BLaER1 treated with 17β-estradiol and CSF1 and Interleukin-3, amounts not matched to agents 10 nM and 100 nM (cell line): ENCODE results near the gene DISP2.

Experiments
- H3K27ac ChIP-seq, 11 experiments: shearing (Covaris generic); formaldehyde crosslinking; 2 replicates each; pipeline ENCODE4 v1.8.1; 2022
- H3K27me3 ChIP-seq, 11 experiments: shearing (Covaris generic); formaldehyde crosslinking; 2 replicates each; pipeline ENCODE4 v1.8.1; 2022
- H3K36me3 ChIP-seq, 11 experiments: shearing (Covaris generic); formaldehyde crosslinking; 2 replicates each; pipeline ENCODE4 v1.8.1; 2022
- H3K4me1 ChIP-seq, 10 experiments: shearing (Covaris generic); formaldehyde crosslinking; 2 replicates each; pipeline ENCODE4 v1.8.1; 2022
- H3K4me2 ChIP-seq, 11 experiments: shearing (Covaris generic); formaldehyde crosslinking; 2 replicates each; pipeline ENCODE4 v1.8.1; 2022
- H3K4me3 ChIP-seq, 10 experiments: shearing (Covaris generic); formaldehyde crosslinking; 2 replicates each; pipeline ENCODE4 v1.8.1; 2022
- H3K9ac ChIP-seq, 11 experiments: shearing (Covaris generic); formaldehyde crosslinking; 2 replicates each; pipeline ENCODE4 v1.8.1; 2022
- H3K9me3 ChIP-seq, 11 experiments: shearing (Covaris generic); formaldehyde crosslinking; replicated peaks in 1 of 11; 2 replicates each; pipeline ENCODE4 v1.8.1; 2022
- H4K20me1 ChIP-seq, 11 experiments: shearing (Covaris generic); formaldehyde crosslinking; 2 replicates each; pipeline ENCODE4 v1.8.1; 2022
- Cebpa-rat ChIP-seq, 11 experiments: shearing (Covaris generic); IDR thresholded peaks; 2 replicates each; pipeline ENCODE4 v1.8.1; 2022

The DISP2 gene

DNA sequence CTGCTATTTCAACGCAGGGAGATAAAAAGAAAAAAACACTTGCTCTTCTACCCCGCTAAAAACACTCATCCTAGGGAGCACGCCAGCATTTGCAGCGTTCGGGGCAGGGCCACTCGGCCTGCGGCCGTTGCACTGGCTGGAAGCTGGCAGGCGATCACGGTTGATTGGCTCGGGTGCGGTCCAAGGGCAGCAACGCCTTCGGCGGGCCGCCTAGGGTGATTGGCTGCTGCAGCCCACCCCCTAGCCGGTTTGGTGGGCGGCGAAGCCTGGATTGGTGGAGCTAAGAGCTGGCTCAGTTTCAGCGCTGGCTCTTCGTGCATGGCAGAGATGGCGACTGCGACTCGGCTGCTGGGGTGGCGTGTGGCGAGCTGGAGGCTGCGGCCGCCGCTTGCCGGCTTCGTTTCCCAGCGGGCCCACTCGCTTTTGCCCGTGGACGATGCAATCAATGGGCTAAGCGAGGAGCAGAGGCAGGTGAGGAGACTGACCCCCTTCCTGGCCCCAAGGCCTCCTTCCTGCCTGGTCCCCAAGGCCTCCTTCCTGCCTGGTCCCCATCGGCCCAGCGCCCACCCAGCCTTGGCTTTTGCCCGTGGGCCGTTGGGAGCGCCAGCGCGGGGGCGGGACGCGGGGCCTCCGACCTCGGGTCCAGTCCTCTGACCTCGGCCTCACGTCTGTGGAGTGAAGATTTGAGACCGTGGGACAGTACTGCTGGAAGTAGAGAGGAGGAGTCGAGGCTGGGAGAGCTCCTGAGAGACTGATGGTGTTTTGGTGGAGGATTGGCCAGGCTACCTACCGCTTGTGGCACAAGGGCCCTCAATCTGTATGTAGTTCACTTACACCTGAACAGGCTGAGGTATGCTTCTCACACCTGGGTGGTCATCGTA, 47.7 kb downstream of the DISP2 start, which contains the start of gene IVD:
Gene IVD (plus strand): TSS at position 295 of the 881 bp plus-strand sequence. CDS start 33 bp downstream, at position 328.
- Histone ChIP-seq H3K4me3 (peak within 1 kb of the TSS; percentile 70 to 86 (median 78)), H3K36me3 (peaks cover 25 to 47% (median 37%) of the 10 kb centered on the region in 11 experiments), H3K9ac (peak within 1 kb of the TSS; percentile 80 to 89 (median 85)), H3K4me1 (peaks cover 25 to 38% (median 32%) of the 10 kb centered on the region in 10 experiments), H3K9me3 (no peaks in the 10 kb centered on the region), H3K27ac (peak within 1 kb of the TSS; percentile 58 to 86 (median 80); a peak in 21 of 22 replicates), H3K27me3 (no peaks in the 10 kb centered on the region), H4K20me1 (peaks cover 0 to 31% (median 17%) of the 10 kb centered on the region in 11 experiments; a peak in 15 of 22 replicates), H3K4me2 (peak within 1 kb of the TSS; percentile 88 to 98 (median 94))
- no peak for TF ChIP-seq Cebpa-rat (IDR thresholded peaks at IDR 0.05)

DNA sequence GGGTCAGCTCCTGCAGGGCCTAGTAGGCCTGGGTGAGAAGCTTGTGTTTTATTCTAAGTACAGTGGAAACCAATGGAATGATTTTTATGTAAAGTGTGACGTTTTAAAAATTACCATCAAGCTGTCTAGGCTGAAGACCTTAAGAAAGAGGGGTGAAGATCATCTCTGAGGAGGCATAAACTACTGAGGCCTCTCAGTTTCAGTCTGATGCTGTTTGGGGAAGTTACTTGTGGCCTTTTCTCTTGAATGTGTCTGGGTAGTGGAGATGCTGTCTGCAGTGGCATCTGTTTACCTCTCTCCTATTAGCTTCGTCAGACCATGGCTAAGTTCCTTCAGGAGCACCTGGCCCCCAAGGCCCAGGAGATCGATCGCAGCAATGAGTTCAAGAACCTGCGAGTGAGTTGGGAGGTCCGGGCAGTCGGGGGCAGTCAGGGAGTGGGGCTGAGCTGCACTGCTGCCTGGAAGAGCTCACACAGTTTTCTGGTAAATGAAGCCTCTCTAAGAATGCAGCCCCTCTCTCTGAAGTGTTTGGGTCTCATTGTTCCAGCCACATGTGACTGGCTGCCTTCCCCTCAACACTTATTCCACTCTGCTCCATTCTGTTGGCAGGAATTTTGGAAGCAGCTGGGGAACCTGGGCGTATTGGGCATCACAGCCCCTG, 49.4 kb downstream of the DISP2 start:
- H3K27ac ChIP-seq, result peak overlapping the region in 5 of 11 experiments; percentile 7 to 28 (median 17); a peak in 3 of 22 replicates
- TF ChIP-seq Cebpa-rat (IDR thresholded peaks at IDR 0.05), result no peak
- no peaks in the 10 kb centered on the region for H3K9me3 ChIP-seq
- H3K4me3 ChIP-seq, result peak overlapping the region in 7 of 10 experiments; percentile 10 to 86 (median 79); a peak in 9 of 20 replicates
- H3K4me2 ChIP-seq, result peak overlapping the region; percentile 88 to 98 (median 94)
- peaks cover 43 to 59% (median 50%) of the 10 kb centered on the region in 11 experiments for H3K36me3 ChIP-seq
- peaks cover 0 to 43% (median 17%) of the 10 kb centered on the region in 11 experiments; a peak in 15 of 22 replicates for H4K20me1 ChIP-seq
- H3K27me3 ChIP-seq, result no peaks in the 10 kb centered on the region
- peak overlapping the region in 10 of 11 experiments; percentile 8 to 86 (median 74); a peak in 12 of 22 replicates for H3K9ac ChIP-seq
- H3K4me1 ChIP-seq, result peaks cover 25 to 38% (median 32%) of the 10 kb centered on the region in 10 experiments

DNA sequence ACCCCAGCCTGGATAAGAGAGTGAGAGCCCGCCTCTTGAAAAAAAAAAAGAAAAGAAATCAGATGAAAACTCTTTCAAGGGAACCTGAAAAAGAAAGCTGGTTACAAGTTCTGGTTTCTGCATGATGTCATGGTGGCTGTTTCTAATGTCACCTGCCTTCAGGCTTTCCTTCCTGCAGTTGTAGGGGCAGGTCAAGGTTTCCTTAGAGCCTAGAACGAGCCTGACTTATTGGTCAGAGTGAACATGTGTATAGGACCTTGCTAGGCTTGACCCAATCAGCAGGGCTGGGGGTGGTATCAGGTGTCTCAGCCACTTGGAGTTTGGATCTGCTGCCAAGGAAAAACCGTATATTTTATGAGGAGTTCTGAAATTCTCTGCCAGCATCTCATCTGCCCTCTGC, 51.3 kb downstream of the DISP2 start:
- H3K4me3 ChIP-seq, result no peak overlapping the region
- peaks cover 0 to 51% (median 21%) of the 10 kb centered on the region in 11 experiments; a peak in 16 of 22 replicates for H4K20me1 ChIP-seq
- TF ChIP-seq Cebpa-rat (IDR thresholded peaks at IDR 0.05), result no peak
- no peak overlapping the region for H3K27ac ChIP-seq
- H3K4me1 ChIP-seq, result peaks cover 25 to 36% (median 32%) of the 10 kb centered on the region in 10 experiments
- H3K9ac ChIP-seq, result no peak overlapping the region
- no peaks in the 10 kb centered on the region for H3K9me3 ChIP-seq
- no peaks in the 10 kb centered on the region for H3K27me3 ChIP-seq
- no peak overlapping the region for H3K4me2 ChIP-seq
- peaks cover 62 to 73% (median 69%) of the 10 kb centered on the region in 11 experiments for H3K36me3 ChIP-seq

DNA sequence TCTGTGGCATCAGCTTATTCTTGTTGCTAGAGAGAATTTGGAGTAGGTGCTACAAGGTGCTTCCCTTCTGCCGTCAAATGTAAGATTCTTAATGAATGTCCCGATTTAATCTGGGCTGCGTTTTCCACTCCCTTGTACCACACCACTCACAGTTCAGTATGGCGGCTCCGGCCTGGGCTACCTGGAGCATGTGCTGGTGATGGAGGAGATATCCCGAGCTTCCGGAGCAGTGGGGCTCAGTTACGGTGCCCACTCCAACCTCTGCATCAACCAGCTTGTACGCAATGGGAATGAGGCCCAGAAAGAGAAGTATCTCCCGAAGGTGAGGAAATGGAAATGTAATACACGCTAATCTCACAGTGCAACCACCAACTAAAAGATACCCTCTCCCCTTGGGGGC, 52.5 kb downstream of the DISP2 start:
- Histone ChIP-seq H4K20me1 (peaks cover 0 to 61% (median 21%) of the 10 kb centered on the region in 11 experiments; a peak in 16 of 22 replicates), H3K9ac (no peak overlapping the region), H3K36me3 (peaks cover 73 to 85% (median 80%) of the 10 kb centered on the region in 11 experiments), H3K4me2 (no peak overlapping the region), H3K4me1 (peaks cover 18 to 27% (median 24%) of the 10 kb centered on the region in 10 experiments), H3K27me3 (no peaks in the 10 kb centered on the region), H3K4me3 (no peak overlapping the region), H3K27ac (no peak overlapping the region), H3K9me3 (no peaks in the 10 kb centered on the region)
- TF ChIP-seq Cebpa-rat (IDR thresholded peaks at IDR 0.05), result no peak

DNA sequence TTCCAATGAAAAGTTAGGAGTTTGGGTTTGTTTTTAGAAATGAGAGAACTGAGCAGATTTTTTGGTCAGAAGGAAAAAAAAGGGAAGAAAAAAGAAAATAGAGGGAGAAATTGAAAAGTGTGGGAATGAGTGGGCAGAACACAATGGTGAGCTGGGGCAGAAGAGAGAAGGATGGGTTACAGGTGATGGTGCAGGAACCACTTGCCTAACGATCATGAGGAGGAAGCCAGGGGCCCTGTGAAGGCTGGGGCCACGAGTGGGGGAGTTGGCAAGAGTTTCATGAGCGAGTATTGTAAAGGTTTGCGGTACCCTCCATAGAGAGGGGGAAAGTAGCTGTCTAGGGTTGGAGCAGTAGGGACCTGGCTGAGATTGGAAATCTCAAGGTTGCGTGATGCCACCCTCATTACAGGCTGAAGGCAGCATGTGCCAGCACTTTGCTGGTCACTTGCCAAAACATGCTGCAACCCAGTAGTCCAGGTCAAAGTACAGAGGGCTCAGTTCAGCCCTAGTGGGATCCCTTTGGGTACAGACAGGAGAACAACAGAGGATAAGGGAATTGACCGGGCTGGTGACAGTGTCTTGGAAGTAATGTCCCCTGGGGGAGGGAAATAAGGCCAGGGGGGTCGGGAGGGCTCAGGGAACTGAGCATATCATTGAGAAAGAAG, 54.2 kb downstream of the DISP2 start:
- Histone ChIP-seq H3K4me3 (no peak overlapping the region), H3K4me2 (no peak overlapping the region), H4K20me1 (peaks cover 0 to 73% (median 21%) of the 10 kb centered on the region in 11 experiments; a peak in 16 of 22 replicates), H3K4me1 (peaks cover 6 to 16% (median 11%) of the 10 kb centered on the region in 10 experiments), H3K36me3 (peaks cover 87 to 100% (median 96%) of the 10 kb centered on the region in 11 experiments), H3K27ac (no peak overlapping the region), H3K9me3 (no peaks in the 10 kb centered on the region), H3K27me3 (no peaks in the 10 kb centered on the region), H3K9ac (no peak overlapping the region)
- TF ChIP-seq Cebpa-rat (IDR thresholded peaks at IDR 0.05), result no peak

DNA sequence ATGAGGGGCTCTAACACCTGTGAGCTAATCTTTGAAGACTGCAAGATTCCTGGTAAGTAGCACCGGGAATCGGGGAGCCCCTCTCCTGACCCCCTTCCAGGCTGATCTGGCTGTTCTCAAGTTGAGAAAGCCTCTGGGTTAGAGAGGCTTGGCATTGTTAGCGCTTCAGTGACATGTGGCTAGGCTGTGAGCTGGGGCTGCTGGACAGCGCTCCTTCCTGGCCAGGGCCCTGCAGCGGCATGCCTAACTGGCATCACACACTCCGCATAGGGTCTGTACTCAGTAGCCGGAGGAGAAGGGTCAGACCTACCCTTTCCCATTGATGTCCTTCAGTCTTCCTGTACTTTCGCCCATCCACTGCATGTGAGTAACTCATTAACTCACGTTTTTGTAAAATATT, 55.0 kb downstream of the DISP2 start:
- Histone ChIP-seq H4K20me1 (peaks cover 0 to 71% (median 13%) of the 10 kb centered on the region in 11 experiments; a peak in 14 of 22 replicates), H3K4me1 (peaks cover 0 to 8% (median 3%) of the 10 kb centered on the region in 10 experiments; a peak in 11 of 20 replicates), H3K36me3 (peaks cover 93 to 100% (median 97%) of the 10 kb centered on the region in 11 experiments), H3K9ac (peak overlapping the region in 1 of 11 experiments; percentile 22; a peak in 2 of 22 replicates), H3K27me3 (no peaks in the 10 kb centered on the region), H3K27ac (no peak overlapping the region), H3K4me2 (no peak overlapping the region), H3K9me3 (no peaks in the 10 kb centered on the region), H3K4me3 (no peak overlapping the region)
- TF ChIP-seq Cebpa-rat (IDR thresholded peaks at IDR 0.05), result no peak

DNA sequence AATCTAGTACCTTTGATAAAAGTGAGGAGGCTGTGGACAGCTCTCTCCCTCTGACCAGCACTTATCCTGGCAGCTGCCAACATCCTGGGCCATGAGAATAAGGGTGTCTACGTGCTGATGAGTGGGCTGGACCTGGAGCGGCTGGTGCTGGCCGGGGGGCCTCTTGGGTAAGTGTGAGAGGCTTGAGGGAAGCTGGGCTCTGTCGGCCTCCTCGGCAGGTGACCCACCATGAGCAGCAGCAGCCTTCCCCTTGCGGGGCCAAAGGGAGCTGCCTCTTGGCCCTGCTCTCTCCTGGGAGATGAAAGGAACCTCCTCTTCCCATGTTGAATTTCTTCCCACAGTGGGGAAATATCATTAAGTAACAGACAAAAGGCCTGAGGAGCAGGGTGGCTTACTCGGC, 56.8 kb downstream of the DISP2 start:
- TF ChIP-seq Cebpa-rat (IDR thresholded peaks at IDR 0.05), result no peak
- no peaks in the 10 kb centered on the region for H3K27me3 ChIP-seq
- H3K36me3 ChIP-seq, result peaks cover 88 to 95% (median 92%) of the 10 kb centered on the region in 11 experiments
- H3K27ac ChIP-seq, result no peak overlapping the region
- peaks cover 0 to 61% (median 13%) of the 10 kb centered on the region in 11 experiments; a peak in 9 of 22 replicates for H4K20me1 ChIP-seq
- H3K4me1 ChIP-seq, result peaks cover 0 to under 1% (median 0%) of the 10 kb centered on the region in 10 experiments; a peak in 1 of 20 replicates
- H3K4me3 ChIP-seq, result no peak overlapping the region
- H3K9me3 ChIP-seq, result no peaks in the 10 kb centered on the region
- no peak overlapping the region for H3K4me2 ChIP-seq
- no peak overlapping the region for H3K9ac ChIP-seq

DNA sequence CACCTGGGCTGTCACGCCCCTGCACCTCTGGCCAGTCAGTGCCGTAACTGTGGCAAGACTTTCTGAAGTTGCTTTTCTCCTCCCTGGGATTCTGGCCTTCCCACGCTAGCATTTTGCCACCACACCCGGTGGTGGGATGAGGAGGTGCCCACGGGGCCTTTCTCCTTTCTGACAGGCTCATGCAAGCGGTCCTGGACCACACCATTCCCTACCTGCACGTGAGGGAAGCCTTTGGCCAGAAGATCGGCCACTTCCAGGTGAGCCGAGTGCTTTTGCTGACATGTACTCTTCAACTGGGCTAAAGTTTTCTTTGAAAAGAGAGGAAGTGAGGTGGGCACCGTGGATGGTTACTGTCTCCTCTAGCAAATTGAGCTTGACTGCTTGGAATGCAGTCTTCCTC, 57.2 kb downstream of the DISP2 start:
- H3K36me3 ChIP-seq, result peaks cover 84 to 92% (median 88%) of the 10 kb centered on the region in 11 experiments
- H4K20me1 ChIP-seq, result peaks cover 0 to 61% (median 13%) of the 10 kb centered on the region in 11 experiments; a peak in 9 of 22 replicates
- no peak overlapping the region for H3K9ac ChIP-seq
- H3K4me2 ChIP-seq, result no peak overlapping the region
- no peaks in the 10 kb centered on the region for H3K27me3 ChIP-seq
- H3K9me3 ChIP-seq, result no peaks in the 10 kb centered on the region
- no peak overlapping the region for H3K4me3 ChIP-seq
- H3K27ac ChIP-seq, result no peak overlapping the region
- peaks cover 0 to 4% (median 0%) of the 10 kb centered on the region in 10 experiments; a peak in 4 of 20 replicates for H3K4me1 ChIP-seq
- TF ChIP-seq Cebpa-rat (IDR thresholded peaks at IDR 0.05), result no peak
